ENCODE measurements around the gene SLITRK5. TPM values are rescaled to one million over a fixed set of nuclear protein-coding genes. Genes with fewer than 3 reads are reported as not detected.

Gene SLITRK5
- total RNA-seq, 1 experiment from 2014 or later = not detected

- ChIA-PET CTCF (no interaction called here), RAD21 (ENCODE audit: low non-redundant PET in 1 of 2, low total read pairs in 2 of 2, uncharacterized antibody in 2 of 2, unreplicated experiment in 2 of 2) (no interaction called here), POLR2A (no interaction called here)
- Histone ChIP-seq H2AFZ (ENCODE audit: low read depth, low read length, poor library complexity, severe bottlenecking) (no peak overlapping the region), H3K9me3 (ENCODE audit: control insufficient read depth in 1 of 2, insufficient read depth in 1 of 2, low read depth in 1 of 2, low read length in 2 of 2) (peaks cover 0 to 3% of the 10 kb centered on the region in 2 experiments; a peak in 1 of 4 replicates), H3K36me3 (ENCODE audit: control insufficient read depth in 1 of 2, insufficient read depth in 2 of 2, low read length in 2 of 2) (no peaks in the 10 kb centered on the region), H3K79me2 (ENCODE audit: insufficient read depth, low read length) (no peaks in the 10 kb centered on the region), H3K27me3 (ENCODE audit: insufficient read depth, low read length) (no peaks in the 10 kb centered on the region), H3K9me2 (ENCODE audit: insufficient read depth) (no peaks in the 10 kb centered on the region), H3K9ac (ENCODE audit: low read length) (no peak overlapping the region), H3K4me2 (ENCODE audit: low read length) (no peak overlapping the region), H3K4me1 (ENCODE audit: control insufficient read depth in 1 of 2, insufficient read depth in 2 of 2, low read length in 2 of 2) (no peaks in the 10 kb centered on the region), H3K4me3 (replicated peaks in 1 of 2; ENCODE audit: low read depth in 1 of 2, low read length in 2 of 2) (no peak overlapping the region), H3K27ac (ENCODE audit: low read depth, low read length) (no peak overlapping the region), H4K20me1 (ENCODE audit: insufficient read depth) (no peaks in the 10 kb centered on the region)
- BruUV-seq (replicated peaks) = no TSS peak
- intact Hi-C loops (cut with micrococcal nuclease) = no loop called here
- ATAC-seq = no peak
- TF ChIP-seq MAX (IDR thresholded peaks at IDR 0.05) (no peak), POLR2AphosphoS5 (IDR thresholded peaks at IDR 0.05; ENCODE audit: low read depth, low read length) (no peak), CBX3 (IDR thresholded peaks at IDR 0.05; ENCODE audit: low read depth) (no peak), ELF1 (IDR thresholded peaks at IDR 0.05; ENCODE audit: borderline replicate concordance, low read depth) (no peak), SP1 (IDR thresholded peaks at IDR 0.05; ENCODE audit: low read depth) (no peak), YY1 (IDR thresholded peaks at IDR 0.05; ENCODE audit: extremely low read depth, insufficient replicate concordance, low read depth, low read length) (no peak), ATF3 (IDR thresholded peaks at IDR 0.05) (no peak), SRF (IDR thresholded peaks at IDR 0.05; ENCODE audit: low read depth) (no peak), CEBPB (IDR thresholded peaks at IDR 0.05; ENCODE audit: low read depth) (no peak), EZH2phosphoT487 (IDR thresholded peaks at IDR 0.05; ENCODE audit: borderline replicate concordance) (no peak), EZH2 (IDR thresholded peaks at IDR 0.05) (no peak), FOSL1 (IDR thresholded peaks at IDR 0.05; ENCODE audit: low read depth) (no peak), SIN3A (IDR thresholded peaks at IDR 0.05; ENCODE audit: low read depth) (no peak), CTCF (IDR thresholded peaks at IDR 0.05 in 2 of 3, conservative IDR thresholded peaks at IDR 0.05 in 1 of 3; ENCODE audit: borderline replicate concordance in 1 of 3, insufficient read depth in 1 of 3, low read depth in 2 of 3, low read length in 2 of 3) (no peak), JUND (IDR thresholded peaks at IDR 0.05) (no peak), RAD21 (IDR thresholded peaks at IDR 0.05; ENCODE audit: low read depth) (no peak)
- DNase-seq (ENCODE audit: low read depth, low spot score) = no peak
Measured at GRCh38 chr13:87696458-87696857, 25.3 kb downstream of the SLITRK5 start.
